DOHH2 (cell line): ENCODE data around the gene ZNRF4.
"Not testable (repeated sequence)": the region's sequence is repeated elsewhere in the genome, so short reads cannot be mapped to it uniquely, and the experiment has no call there.

Source experiments
- EZH2phosphoT487 ChIP-seq: fragments of 200-600 bp; sonication (generic); IDR thresholded peaks from 2 replicates; pipeline ENCODE4 v1.6.1; 2017; ENCODE audit warnings: borderline replicate concordance, mild to moderate bottlenecking, antibody characterized with exemption, low read length, moderate library complexity, mixed read lengths
- TF ChIP-seq, protein P1 (sequence below): fragments of 200-600 bp; sonication (generic); IDR thresholded peaks from one replicate; pipeline ENCODE4 v1.5.1; 2014; ENCODE audit warnings: antibody characterized with exemption, mild to moderate bottlenecking, low read depth, low read length; ENCODE audit not compliant: poor library complexity, severe bottlenecking

DNA sequence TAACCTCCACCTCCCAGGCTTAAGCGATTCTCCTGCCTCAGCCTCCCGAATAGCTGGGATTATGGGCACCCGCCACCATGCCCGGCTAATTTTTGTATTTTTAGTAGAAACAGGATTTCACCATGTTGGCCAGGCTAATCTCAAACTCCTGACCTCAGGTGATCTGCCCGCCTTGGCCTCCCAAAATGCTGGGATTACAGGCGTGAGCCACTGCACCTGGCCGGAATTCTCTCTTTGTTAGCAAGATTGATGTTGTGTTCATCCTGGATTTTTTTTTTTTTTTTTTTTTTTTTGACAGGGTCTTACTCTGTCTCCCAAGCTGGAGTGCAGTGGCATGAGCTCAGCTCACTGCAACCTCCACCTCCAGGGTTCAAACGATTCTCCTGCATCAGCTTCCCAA is 16.5 kb upstream of the ZNRF4 start:
- TF ChIP-seq, protein P1, sequence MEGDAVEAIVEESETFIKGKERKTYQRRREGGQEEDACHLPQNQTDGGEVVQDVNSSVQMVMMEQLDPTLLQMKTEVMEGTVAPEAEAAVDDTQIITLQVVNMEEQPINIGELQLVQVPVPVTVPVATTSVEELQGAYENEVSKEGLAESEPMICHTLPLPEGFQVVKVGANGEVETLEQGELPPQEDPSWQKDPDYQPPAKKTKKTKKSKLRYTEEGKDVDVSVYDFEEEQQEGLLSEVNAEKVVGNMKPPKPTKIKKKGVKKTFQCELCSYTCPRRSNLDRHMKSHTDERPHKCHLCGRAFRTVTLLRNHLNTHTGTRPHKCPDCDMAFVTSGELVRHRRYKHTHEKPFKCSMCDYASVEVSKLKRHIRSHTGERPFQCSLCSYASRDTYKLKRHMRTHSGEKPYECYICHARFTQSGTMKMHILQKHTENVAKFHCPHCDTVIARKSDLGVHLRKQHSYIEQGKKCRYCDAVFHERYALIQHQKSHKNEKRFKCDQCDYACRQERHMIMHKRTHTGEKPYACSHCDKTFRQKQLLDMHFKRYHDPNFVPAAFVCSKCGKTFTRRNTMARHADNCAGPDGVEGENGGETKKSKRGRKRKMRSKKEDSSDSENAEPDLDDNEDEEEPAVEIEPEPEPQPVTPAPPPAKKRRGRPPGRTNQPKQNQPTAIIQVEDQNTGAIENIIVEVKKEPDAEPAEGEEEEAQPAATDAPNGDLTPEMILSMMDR, result not testable (repeated sequence)
- not testable (repeated sequence) for TF ChIP-seq EZH2phosphoT487
